Lung (tissue), 12 donors: ENCODE results near the gene MAP1LC3B. TPM values are rescaled to one million over a fixed set of nuclear protein-coding genes. Genes with fewer than 3 reads are reported as not detected.

Source experiments
- ATAC-seq: fragments of 200-7000 bp; cut with Tn5 transposase; one replicate; pipeline ENCODE4 v1.9.1; 2020; ENCODE audit warnings: moderate number of reproducible peaks; ENCODE audit not compliant: insufficient read depth, low FRiP score
- DNase-seq, 3 donors: peaks; one replicate each; pipeline ENCODE4 v3.0.0-alpha.2; 2013 to 2017
- H3K27ac ChIP-seq, 2 donors: one replicate each; pipeline ENCODE4 v1.5.1; 2013; ENCODE audit warnings: mild to moderate bottlenecking in 2 of 2, moderate library complexity in 2 of 2, control low read depth in 1 of 2, inconsistent platforms in 1 of 2, low read depth in 1 of 2, low read length in 1 of 2
- H3K27me3 ChIP-seq, 3 donors: one replicate each; pipeline ENCODE4 v1.5.1; 2013; ENCODE audit warnings: low read length in 2 of 3; ENCODE audit not compliant: control insufficient read depth in 3 of 3, insufficient read depth in 3 of 3
- H3K36me3 ChIP-seq, 4 donors: one replicate each; pipeline ENCODE4 v1.5.1; 2013; ENCODE audit warnings: low read length in 4 of 4, mild to moderate bottlenecking in 1 of 4, moderate library complexity in 1 of 4; ENCODE audit not compliant: control insufficient read depth in 4 of 4, insufficient read depth in 4 of 4
- H3K4me1 ChIP-seq, 5 donors: one replicate each; pipeline ENCODE4 v1.5.1; 2013; ENCODE audit warnings: low read length in 5 of 5, mild to moderate bottlenecking in 2 of 5, moderate library complexity in 1 of 5; ENCODE audit not compliant: control insufficient read depth in 5 of 5, insufficient read depth in 5 of 5
- H3K4me3 ChIP-seq: one replicate; pipeline ENCODE4 v1.5.1; 2013; ENCODE audit warnings: mild to moderate bottlenecking, control low read depth, moderate library complexity
- H3K9ac ChIP-seq, 2 donors: one replicate each; pipeline ENCODE4 v1.5.1; 2013; ENCODE audit warnings: low read length in 2 of 2, control low read depth in 1 of 2; ENCODE audit not compliant: insufficient read depth in 1 of 2
- H3K9me3 ChIP-seq, 4 donors: one replicate each; pipeline ENCODE4 v1.5.1; 2013; ENCODE audit warnings: low read length in 3 of 4, mild to moderate bottlenecking in 1 of 4, moderate library complexity in 1 of 4; ENCODE audit not compliant: control insufficient read depth in 4 of 4, insufficient read depth in 3 of 4
- CTCF ChIP-seq: IDR thresholded peaks from 2 replicates; pipeline ENCODE4 v1.5.1; 2012; ENCODE audit warnings: mild to moderate bottlenecking; ENCODE audit errors: control extremely low read depth, extremely low read depth
- WGBS, 2 donors: extraction: QIAGEN DNeasy Blood & Tissue Kit; methylation state at CpG; one replicate each; pipeline ENCODE4 v1.1.7; 2013; 5-methylcytosine and 5-hydroxymethylcytosine counted together
- polyA plus RNA-seq, 2 donors: library from polyadenylated mRNA; stranded (reverse); fragments of 200-250 nt; gene quantifications; one replicate each; pipeline ENCODE4 v1.2.1, GENCODE V29; 2013
- total RNA-seq, 2 donors: library from RNA; depleted of rRNA in 1 of 2; stranded (reverse); fragments of >200 nt in 1 of 2; gene quantifications; one replicate each; pipeline ENCODE4 v1.2.1, GENCODE V29; 2014 to 2021
- donor health status: control.
- donor health status: control.
- donor health status: Bipolar disorder and iron deficiency.
- donor health status: healthy.
- donor health status: DM: yes; HTN: yes; CAD: no.

The MAP1LC3B gene
- total and polyA plus RNA-seq, 4 donors: 43.3 to 62.2 (median 47.7) TPM

GRCh38 chr16:87366930-87367329 is 25.2 kb upstream of the MAP1LC3B start:
- H3K9me3 ChIP-seq: no peaks in the 10 kb centered on the region
- no peak overlapping the region for H3K9ac ChIP-seq
- DNase-seq: no peak
- no peak overlapping the region for H3K27ac ChIP-seq
- H3K4me3 ChIP-seq: no peak overlapping the region
- H3K4me1 ChIP-seq: peaks cover 2 to 21% (median 9%) of the 10 kb centered on the region in 5 donors
- no peak for TF ChIP-seq CTCF
- WGBS, 2 donors: 94 to 100% methylated on average over 1 of the region's 1 CpG
- no peaks in the 10 kb centered on the region for H3K27me3 ChIP-seq
- no peak for ATAC-seq
- H3K36me3 ChIP-seq: peaks cover 0 to 6% (median 0%) of the 10 kb centered on the region in 4 donors

- no peak for TF ChIP-seq CTCF
- 87 to 94% methylated on average over 9 of the region's 9 CpGs for WGBS, 2 donors
- H3K9ac ChIP-seq: no peak overlapping the region
- no peak overlapping the region for H3K27ac ChIP-seq
- ATAC-seq (no peak), DNase-seq (no peak)
- peaks cover 0 to 6% (median 0%) of the 10 kb centered on the region in 4 donors for H3K36me3 ChIP-seq
- no peak overlapping the region for H3K4me3 ChIP-seq
- H3K9me3 ChIP-seq: no peaks in the 10 kb centered on the region
- no peaks in the 10 kb centered on the region for H3K27me3 ChIP-seq
- peaks cover 2 to 21% (median 9%) of the 10 kb centered on the region in 5 donors for H3K4me1 ChIP-seq
Measured at GRCh38 chr16:87367529-87367928, 24.6 kb upstream of the MAP1LC3B start.

- no peaks in the 10 kb centered on the region for H3K27me3 ChIP-seq
- H3K4me3 ChIP-seq: no peak overlapping the region
- H3K36me3 ChIP-seq: peaks cover 0 to 6% (median 0%) of the 10 kb centered on the region in 4 donors
- WGBS, 2 donors: 50 to 58% methylated on average over 5 of the region's 5 CpGs
- TF ChIP-seq CTCF: no peak
- no peak overlapping the region for H3K9ac ChIP-seq
- H3K9me3 ChIP-seq: no peaks in the 10 kb centered on the region
- H3K4me1 ChIP-seq: peaks cover 2 to 21% (median 9%) of the 10 kb centered on the region in 5 donors
- ATAC-seq (no peak), DNase-seq (no peak)
- H3K27ac ChIP-seq: peak overlapping the region in 1 of 2 donors; percentile 5
Measured at GRCh38 chr16:87368029-87368770, 23.9 kb upstream of the MAP1LC3B start.
